ENCODE measurements around the gene FAM167B.
A peak's percentile ranks its signal among the peaks of the same experiment; 100 is the strongest.
"Not testable (repeated sequence)": the region's sequence is repeated elsewhere in the genome, so short reads cannot be mapped to it uniquely, and the experiment has no call there.

Gene FAM167B

GRCh38 chr1:32263236-32263593, 16.2 kb downstream of the FAM167B start:
- DNase-seq (ENCODE audit: low spot score), result not testable (repeated sequence)

GRCh38 chr1:32263744-32264143, 16.7 kb downstream of the FAM167B start:
- DNase-seq (ENCODE audit: low spot score), result no peak

GRCh38 chr1:32265846-32266245, 18.8 kb downstream of the FAM167B start:
- no peak for DNase-seq (ENCODE audit: low spot score)

GRCh38 chr1:32266921-32267591, 20.0 kb downstream of the FAM167B start:
- no peak for DNase-seq (ENCODE audit: low spot score)

GRCh38 chr1:32269744-32270143, 22.7 kb downstream of the FAM167B start:
- DNase-seq (ENCODE audit: low spot score), result no peak

- no peak for DNase-seq (ENCODE audit: low spot score)
These were observed 25.8 kb downstream of the FAM167B start for GRCh38 chr1:32272557-32273390.

GRCh38 chr1:32273391-32274208, 26.6 kb downstream of the FAM167B start:
- DNase-seq (ENCODE audit: low spot score), result no peak

GRCh38 chr1:32274646-32275340, 27.8 kb downstream of the FAM167B start:
- DNase-seq (ENCODE audit: low spot score), result no peak

- DNase-seq (ENCODE audit: low spot score), result no peak
These were observed 28.4 kb downstream of the FAM167B start for GRCh38 chr1:32275424-32275823.

GRCh38 chr1:32276032-32276782, 29.2 kb downstream of the FAM167B start:
- DNase-seq (ENCODE audit: low spot score), result no peak

GRCh38 chr1:32284777-32285176, 37.8 kb downstream of the FAM167B start:
- not testable (repeated sequence) for DNase-seq (ENCODE audit: low spot score)

GRCh38 chr1:32285658-32286057, 38.6 kb downstream of the FAM167B start:
- DNase-seq (ENCODE audit: low spot score), result no peak

- DNase-seq (ENCODE audit: low spot score), result no peak
These were observed 39.7 kb downstream of the FAM167B start for GRCh38 chr1:32286763-32287162.

- no peak for DNase-seq (ENCODE audit: low spot score)
These were observed 42.2 kb downstream of the FAM167B start for GRCh38 chr1:32289256-32289655.

GRCh38 chr1:32291145-32291707, 44.2 kb downstream of the FAM167B start:
- DNase-seq (ENCODE audit: low spot score), result no peak

- DNase-seq (ENCODE audit: low spot score), result peak; percentile 84
These were observed 44.9 kb downstream of the FAM167B start, which contains the start of gene HDAC1 for GRCh38 chr1:32291708-32292538. TSS of gene HDAC1 (plus strand) at chr1:32292083. CDS start at chr1:32292170, 87 bp downstream.

GRCh38 chr1:32298211-32298610, 51.2 kb downstream of the FAM167B start:
- not testable (repeated sequence) for DNase-seq (ENCODE audit: low spot score)

Measured in pons (tissue), 1 donor.